ENCODE results near the gene DNAJC4.

GRCh38 chr11:64245401-64245796 lies 15.1 kb downstream of the DNAJC4 start:
- TF ChIP-seq CEBPB (IDR thresholded peaks at IDR 0.05) (no peak), TEAD4 (IDR thresholded peaks at IDR 0.05) (no peak), EP300 (IDR thresholded peaks at IDR 0.05; ENCODE audit: borderline replicate concordance) (no peak), MAX (IDR thresholded peaks at IDR 0.05) (no peak), YY1 (IDR thresholded peaks at IDR 0.05; ENCODE audit: low read depth) (no peak), NFIC (IDR thresholded peaks at IDR 0.05) (no peak)
- TF ChIP-seq, protein P1, sequence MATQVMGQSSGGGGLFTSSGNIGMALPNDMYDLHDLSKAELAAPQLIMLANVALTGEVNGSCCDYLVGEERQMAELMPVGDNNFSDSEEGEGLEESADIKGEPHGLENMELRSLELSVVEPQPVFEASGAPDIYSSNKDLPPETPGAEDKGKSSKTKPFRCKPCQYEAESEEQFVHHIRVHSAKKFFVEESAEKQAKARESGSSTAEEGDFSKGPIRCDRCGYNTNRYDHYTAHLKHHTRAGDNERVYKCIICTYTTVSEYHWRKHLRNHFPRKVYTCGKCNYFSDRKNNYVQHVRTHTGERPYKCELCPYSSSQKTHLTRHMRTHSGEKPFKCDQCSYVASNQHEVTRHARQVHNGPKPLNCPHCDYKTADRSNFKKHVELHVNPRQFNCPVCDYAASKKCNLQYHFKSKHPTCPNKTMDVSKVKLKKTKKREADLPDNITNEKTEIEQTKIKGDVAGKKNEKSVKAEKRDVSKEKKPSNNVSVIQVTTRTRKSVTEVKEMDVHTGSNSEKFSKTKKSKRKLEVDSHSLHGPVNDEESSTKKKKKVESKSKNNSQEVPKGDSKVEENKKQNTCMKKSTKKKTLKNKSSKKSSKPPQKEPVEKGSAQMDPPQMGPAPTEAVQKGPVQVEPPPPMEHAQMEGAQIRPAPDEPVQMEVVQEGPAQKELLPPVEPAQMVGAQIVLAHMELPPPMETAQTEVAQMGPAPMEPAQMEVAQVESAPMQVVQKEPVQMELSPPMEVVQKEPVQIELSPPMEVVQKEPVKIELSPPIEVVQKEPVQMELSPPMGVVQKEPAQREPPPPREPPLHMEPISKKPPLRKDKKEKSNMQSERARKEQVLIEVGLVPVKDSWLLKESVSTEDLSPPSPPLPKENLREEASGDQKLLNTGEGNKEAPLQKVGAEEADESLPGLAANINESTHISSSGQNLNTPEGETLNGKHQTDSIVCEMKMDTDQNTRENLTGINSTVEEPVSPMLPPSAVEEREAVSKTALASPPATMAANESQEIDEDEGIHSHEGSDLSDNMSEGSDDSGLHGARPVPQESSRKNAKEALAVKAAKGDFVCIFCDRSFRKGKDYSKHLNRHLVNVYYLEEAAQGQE (IDR thresholded peaks at IDR 0.05; ENCODE audit: low read depth) = no peak

Data from Ishikawa (cell line).